HG02571 (cell line): Measurements from ENCODE around the gene CABLES2.

Experiments used
- ATAC-seq: cut with Tn5 transposase; IDR thresholded peaks from one replicate; pipeline ENCODE4 v1.9.1; 2021; ENCODE audit warnings: mild to moderate bottlenecking, moderate library complexity; ENCODE audit not compliant: unreplicated experiment

The CABLES2 gene

DNA sequence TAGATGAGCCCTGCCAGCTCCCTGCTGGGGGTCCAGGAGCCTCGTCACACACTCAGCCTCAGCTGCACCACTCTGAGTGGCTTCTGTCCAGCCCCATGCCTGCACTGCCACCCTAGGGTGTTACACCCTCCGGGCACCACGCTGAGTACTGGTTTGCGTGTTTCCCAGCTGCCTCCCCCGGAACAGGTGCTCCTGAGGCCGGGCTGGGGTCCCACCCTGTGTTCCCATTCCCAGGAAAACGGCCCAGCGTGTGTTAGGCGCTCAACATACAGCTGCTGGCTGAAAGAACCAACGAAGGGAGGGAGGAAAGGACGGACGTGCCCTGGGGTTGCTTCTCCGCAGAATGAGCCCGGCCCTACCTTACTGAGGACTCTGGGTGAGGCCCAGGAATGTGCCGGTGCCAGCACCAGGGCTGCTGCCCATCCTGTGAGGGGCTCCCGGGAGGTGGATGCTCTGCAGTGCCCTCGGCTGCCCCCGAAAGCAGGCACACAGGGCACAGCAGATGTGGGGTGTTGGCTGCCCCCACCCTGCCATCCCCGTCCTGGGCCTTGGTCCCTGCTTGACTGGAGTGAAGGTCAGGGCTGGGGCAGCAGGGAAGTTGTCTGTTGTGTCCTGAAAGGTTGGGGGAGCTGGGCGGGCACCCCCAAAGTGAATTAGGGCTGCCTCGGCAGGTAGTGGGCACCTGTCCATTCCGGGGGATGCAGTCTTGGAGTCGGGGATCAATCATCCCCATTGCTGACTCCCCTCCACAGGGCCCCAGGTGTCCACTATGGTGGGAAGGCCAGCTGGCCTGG, 56.3 kb downstream of the CABLES2 start:
- ATAC-seq: no peak

- ATAC-seq: no peak
These were observed 56.9 kb downstream of the CABLES2 start for GRCh38 chr20:62350098-62350628.

- no peak for ATAC-seq
These were observed 57.5 kb downstream of the CABLES2 start for GRCh38 chr20:62349556-62350097.

DNA sequence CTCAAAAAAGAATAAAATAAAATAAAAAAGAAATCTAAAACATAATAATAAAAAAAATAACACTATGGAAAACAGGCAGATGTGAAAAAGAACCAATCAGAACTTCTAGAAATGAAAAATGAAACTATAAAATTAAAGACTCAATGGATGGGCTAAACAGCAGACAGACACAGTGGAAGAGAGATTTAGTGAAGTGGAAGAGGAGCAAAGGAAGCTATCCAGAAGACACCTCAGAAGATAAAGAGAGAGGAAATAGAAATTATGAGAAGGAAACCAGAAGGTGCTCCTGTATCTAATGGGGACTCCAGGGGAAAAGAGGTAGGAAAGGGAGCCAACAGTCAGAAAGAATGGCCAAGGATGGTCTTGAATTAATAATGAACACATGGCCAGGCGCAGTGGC, 58.5 kb downstream of the CABLES2 start:
- no peak for ATAC-seq

GRCh38 chr20:62347445-62347844, 59.6 kb downstream of the CABLES2 start:
- no peak for ATAC-seq

DNA sequence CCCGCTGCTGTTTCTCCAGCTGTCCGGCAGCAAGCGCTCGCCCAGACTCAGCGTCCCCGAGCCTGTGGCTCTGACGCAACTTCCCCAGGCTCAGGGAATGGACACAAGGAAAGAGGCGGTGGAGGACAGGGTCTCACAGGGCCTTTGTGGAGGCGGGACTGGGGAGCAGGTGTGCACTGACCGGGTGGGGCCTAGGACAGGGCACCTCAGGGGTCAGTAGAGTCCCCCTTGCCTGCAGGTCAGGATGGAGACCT, 60.0 kb downstream of the CABLES2 start:
- ATAC-seq: no peak

- no peak for ATAC-seq
These were observed 60.5 kb downstream of the CABLES2 start for GRCh38 chr20:62346398-62347150.

- ATAC-seq: no peak
These were observed 61.3 kb downstream of the CABLES2 start for GRCh38 chr20:62345681-62346370.

- no peak for ATAC-seq
These were observed 62.3 kb downstream of the CABLES2 start for GRCh38 chr20:62344782-62345181.

DNA sequence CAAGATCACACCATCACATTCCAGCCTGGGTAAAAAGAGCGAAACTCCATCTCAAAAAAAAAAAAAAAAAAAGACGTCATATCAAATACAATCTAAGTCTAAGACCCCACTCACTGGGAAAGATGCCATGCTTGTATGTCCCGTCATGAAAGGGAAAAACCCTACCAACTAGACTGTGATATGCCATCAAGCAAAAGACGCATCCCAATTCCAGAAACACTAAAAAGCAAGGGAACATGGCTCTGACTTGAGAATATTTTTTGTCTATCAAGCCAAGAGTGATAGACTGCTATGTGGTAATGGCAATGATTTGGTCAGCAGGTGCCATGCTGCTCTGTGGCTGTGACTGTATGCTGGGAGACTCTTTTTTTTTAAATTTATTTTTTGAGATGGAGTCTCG, 63.0 kb downstream of the CABLES2 start:
- no peak for ATAC-seq

- no peak for ATAC-seq
These were observed 64.2 kb downstream of the CABLES2 start for GRCh38 chr20:62342910-62343309.

GRCh38 chr20:62339647-62340062, 67.4 kb downstream of the CABLES2 start:
- ATAC-seq: no peak
